ENCODE results near the gene SEC24D. TPM values are rescaled to one million over a fixed set of nuclear protein-coding genes. Genes with fewer than 3 reads are reported as not detected.
A peak's percentile ranks its signal among the peaks of the same experiment; 100 is the strongest.

Gene SEC24D
- total RNA-seq, 1 donor: 134 TPM

DNA sequence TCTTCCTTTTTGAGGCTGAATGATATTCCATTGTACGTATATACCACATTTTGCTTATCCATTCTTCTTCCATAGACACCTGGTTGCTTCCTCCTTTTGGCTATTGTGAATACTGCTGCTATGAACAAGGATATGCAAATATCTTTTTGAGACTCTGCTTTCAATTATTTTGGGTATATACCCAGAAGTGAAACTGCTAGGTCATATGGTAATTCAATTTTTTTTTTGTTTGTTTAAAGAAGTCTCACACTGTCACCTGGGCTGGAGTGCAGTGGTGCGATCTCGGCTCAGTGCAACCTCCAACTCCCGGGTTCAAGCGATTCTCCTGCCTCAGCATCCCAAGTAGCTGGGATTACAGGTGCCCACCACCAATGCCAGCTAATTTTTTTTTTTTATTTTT lies 75.4 kb downstream of the SEC24D start:
- no peak for DNase-seq (ENCODE audit: low read depth)
- TF ChIP-seq, protein P1, sequence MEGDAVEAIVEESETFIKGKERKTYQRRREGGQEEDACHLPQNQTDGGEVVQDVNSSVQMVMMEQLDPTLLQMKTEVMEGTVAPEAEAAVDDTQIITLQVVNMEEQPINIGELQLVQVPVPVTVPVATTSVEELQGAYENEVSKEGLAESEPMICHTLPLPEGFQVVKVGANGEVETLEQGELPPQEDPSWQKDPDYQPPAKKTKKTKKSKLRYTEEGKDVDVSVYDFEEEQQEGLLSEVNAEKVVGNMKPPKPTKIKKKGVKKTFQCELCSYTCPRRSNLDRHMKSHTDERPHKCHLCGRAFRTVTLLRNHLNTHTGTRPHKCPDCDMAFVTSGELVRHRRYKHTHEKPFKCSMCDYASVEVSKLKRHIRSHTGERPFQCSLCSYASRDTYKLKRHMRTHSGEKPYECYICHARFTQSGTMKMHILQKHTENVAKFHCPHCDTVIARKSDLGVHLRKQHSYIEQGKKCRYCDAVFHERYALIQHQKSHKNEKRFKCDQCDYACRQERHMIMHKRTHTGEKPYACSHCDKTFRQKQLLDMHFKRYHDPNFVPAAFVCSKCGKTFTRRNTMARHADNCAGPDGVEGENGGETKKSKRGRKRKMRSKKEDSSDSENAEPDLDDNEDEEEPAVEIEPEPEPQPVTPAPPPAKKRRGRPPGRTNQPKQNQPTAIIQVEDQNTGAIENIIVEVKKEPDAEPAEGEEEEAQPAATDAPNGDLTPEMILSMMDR (IDR thresholded peaks at IDR 0.05; ENCODE audit: insufficient read depth, low read depth, low read length): no peak
- H3K4me3 ChIP-seq (ENCODE audit: low read depth, low read length): no peak overlapping the region

DNA sequence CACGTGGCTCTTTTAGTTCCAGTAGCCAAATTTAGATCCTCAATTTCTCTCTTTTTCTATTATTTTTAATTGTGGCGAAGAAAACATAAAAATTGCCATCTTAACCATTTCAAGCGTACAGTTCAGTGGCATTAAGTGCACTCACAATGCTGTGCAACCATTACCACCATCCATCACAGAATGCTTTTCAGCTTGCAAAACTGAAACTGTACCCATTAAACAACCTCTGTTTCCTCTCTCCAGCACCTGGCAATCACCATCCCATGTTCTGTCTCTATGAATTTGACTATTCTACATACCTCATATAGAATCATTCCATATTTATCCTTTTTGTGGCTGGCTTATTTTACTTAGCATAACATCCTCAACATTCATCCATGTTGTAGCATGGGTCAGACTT lies 75.8 kb downstream of the SEC24D start:
- no peak for DNase-seq (ENCODE audit: low read depth)
- TF ChIP-seq, protein P1 (IDR thresholded peaks at IDR 0.05; ENCODE audit: insufficient read depth, low read depth, low read length): no peak
- H3K4me3 ChIP-seq (ENCODE audit: low read depth, low read length): no peak overlapping the region

DNA sequence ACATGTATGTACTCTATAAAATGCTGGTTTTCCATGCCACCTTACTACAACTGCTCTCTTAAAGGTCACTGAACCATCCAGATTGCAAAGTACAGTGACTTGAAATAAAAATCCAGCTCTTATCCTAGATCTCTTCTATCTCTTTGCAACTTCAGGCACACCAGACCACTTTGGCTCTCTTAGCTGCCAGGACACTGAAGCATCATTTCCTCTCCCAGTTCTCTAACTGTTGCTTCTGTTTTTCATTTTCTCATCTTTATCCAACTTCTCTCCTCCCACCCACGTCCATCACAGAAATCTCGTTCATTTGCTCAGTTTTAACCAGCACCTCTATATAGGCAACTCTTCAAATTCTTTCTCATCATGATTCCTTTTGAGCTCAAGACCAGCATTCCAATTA lies 76.4 kb downstream of the SEC24D start:
- DNase-seq (ENCODE audit: low read depth): no peak
- TF ChIP-seq, protein P1 (IDR thresholded peaks at IDR 0.05; ENCODE audit: insufficient read depth, low read depth, low read length): no peak
- H3K4me3 ChIP-seq (ENCODE audit: low read depth, low read length): no peak overlapping the region

DNA sequence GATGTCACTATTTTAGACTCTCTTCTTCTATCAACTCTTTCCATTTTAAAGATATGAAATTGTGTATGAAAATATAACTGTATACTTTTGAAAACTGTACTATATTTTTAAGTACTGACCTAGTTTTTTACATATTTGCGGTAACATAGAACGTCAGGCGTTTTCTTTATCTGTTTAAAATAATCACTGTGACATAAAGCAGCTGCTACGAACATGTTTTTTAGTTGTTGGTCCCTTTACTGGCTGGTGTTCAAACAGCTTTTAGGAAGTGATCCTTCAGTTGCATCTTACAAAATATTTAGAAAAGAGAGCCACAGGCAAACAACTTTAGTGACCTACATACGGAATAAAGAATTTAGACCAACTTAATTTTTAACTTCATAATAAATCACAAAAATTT lies 77.6 kb downstream of the SEC24D start:
- H3K4me3 ChIP-seq (ENCODE audit: low read depth, low read length): no peak overlapping the region
- DNase-seq (ENCODE audit: low read depth): peak; percentile 95
- TF ChIP-seq, protein P1 (IDR thresholded peaks at IDR 0.05; ENCODE audit: insufficient read depth, low read depth, low read length): no peak

DNA sequence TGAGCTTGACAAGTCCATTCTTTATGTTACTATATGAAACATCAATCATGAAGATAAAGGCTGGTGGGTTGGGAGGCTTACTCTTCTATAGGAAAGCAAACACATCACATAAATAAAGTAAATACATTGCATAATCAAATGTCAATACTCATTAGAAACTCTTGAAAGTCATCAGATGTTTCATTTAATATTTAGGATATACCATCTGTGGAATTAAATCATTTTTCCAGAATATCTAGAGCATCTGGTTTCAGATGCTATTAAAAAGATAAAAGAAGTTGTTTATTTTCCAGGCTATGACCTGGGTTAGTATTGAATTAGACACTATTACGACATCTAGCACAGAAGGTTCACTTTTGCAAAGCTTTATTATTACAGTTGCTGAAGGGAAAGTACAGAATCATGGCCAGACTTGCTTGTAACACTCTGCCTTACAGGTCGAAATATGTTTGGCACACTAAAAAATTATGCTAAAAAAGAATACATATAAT lies 78.1 kb downstream of the SEC24D start:
- TF ChIP-seq, protein P1 (IDR thresholded peaks at IDR 0.05; ENCODE audit: insufficient read depth, low read depth, low read length): no peak
- H3K4me3 ChIP-seq (ENCODE audit: low read depth, low read length): no peak overlapping the region
- DNase-seq (ENCODE audit: low read depth): peak; percentile 93

DNA sequence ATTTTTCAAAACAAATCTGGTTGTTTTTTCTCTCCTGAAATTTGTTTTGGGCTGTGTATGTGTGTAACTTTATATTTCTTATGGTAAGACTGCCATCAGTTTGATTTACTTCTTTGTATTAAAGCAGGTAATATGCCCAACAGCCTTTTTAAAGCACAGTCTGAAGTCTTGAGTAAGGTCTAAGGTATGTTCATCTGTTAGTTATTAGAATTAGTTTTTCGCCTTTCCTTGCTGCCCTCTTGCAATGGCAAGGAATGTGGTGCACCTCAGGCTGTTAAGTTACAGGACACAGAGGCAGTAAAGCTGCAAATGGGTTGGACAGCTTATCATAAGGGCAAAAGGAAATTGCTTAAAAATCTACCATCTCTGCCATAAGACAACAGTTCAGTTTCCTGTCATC lies 79.0 kb downstream of the SEC24D start:
- TF ChIP-seq, protein P1 (IDR thresholded peaks at IDR 0.05; ENCODE audit: insufficient read depth, low read depth, low read length): no peak
- H3K4me3 ChIP-seq (ENCODE audit: low read depth, low read length): no peak overlapping the region
- DNase-seq (ENCODE audit: low read depth): no peak

DNA sequence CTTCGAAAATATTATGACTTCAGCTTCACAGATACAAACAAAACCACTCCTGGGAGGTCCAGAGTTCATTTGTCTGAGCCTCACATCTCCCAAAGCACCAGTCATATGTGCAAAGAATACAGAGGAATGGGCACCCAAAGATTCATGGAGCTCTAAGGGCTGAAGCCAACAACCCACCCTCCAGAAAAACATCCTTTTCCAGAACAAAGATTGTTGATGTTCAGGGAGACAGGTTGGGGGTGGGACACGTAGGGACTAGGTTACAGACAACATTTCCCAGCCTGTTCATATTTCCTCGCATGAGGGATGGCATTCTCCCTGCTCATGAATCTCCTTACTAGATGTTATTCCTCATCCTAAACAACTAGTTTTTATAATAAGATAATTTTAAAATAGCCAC lies 79.5 kb downstream of the SEC24D start:
- DNase-seq (ENCODE audit: low read depth): no peak
- no peak overlapping the region for H3K4me3 ChIP-seq (ENCODE audit: low read depth, low read length)
- TF ChIP-seq, protein P1 (IDR thresholded peaks at IDR 0.05; ENCODE audit: insufficient read depth, low read depth, low read length): no peak

Data from fibroblast of villous mesenchyme (primary cell).